T-helper 9 cell (primary cell): ENCODE results near the gene MBD2.

Experiments used
- DNase-seq: peaks from one replicate; pipeline ENCODE4 v3.0.0-alpha.2; 2020

The MBD2 gene

DNA sequence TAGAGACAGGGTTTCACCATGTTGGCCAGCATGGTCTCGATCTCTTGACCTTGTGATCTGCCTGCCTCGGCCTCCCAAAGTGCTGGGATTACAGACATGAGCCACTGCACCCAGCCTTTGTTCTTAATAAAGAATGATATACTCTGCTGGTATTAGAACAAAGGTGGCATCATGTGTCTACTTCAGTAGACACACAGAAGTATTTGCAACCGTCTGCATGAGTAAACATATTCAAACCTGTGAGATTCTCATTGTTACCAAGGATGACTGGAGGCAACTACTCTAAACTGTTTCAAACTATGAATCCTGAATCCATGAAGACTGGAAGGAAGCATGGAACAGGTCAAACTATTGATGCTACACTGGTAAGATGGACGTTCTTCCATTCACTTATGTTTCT lies 32.1 kb downstream of the MBD2 start:
- DNase-seq = no peak

- no peak for DNase-seq
Observed at GRCh38 chr18:54191352-54191751, 33.1 kb downstream of the MBD2 start.

GRCh38 chr18:54187372-54187771 lies 37.1 kb downstream of the MBD2 start:
- no peak for DNase-seq

GRCh38 chr18:54184836-54185235 lies 39.6 kb downstream of the MBD2 start:
- DNase-seq = no peak

DNA sequence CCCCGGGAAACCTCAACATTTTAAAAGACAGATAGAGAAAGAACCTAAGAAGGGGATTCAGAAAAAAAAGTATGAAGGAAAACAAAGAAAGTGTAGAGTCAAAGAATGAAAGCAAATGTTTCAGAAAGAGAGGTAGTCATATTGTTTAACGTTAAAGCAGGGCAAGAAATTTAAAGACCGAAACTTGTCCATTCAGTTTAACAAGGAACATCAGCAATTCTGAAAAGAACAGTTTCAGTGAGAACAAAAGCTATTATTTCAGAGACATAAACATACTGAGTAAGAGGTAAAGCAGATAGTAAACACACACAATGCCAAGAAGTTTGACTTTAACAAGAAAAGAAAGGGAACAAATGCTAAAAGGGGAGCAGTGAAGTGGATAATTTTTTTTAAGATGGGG lies 41.1 kb downstream of the MBD2 start:
- DNase-seq = no peak

DNA sequence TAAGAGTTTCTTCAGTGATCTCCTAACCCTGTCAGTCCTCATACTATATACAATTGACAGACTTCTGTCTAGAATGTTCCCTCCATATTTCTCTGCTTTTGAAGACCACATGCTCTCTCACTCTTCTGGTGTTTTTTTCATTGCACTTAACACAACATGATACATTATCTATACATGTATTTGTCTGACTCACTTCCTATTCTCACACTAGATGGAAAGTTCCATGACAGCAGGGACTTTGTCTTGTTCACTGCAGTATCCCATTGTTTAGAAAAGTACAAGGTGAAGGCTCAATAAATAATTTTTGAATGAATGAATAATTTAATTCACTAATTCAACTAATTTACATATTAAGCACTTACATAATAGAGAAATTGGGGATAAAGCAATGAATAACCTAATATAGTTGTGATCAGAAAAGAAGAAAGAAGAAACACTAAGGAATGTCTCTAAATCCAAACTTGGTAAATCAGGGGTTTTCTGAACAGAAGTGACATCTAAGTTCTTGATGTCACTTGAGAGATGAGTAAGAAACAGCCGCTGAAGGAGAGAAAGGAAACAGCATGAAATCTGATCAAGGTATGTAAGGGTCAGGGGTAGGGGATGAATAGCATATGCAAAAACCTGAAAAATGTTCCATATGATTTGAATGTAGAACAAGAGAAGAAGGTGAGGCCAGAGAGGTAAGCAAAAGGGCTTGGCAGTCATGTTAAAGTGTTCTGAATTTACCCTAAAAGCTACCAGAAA lies 42.4 kb downstream of the MBD2 start:
- DNase-seq = no peak

GRCh38 chr18:54173980-54174630 lies 50.4 kb downstream of the MBD2 start:
- no peak for DNase-seq

DNA sequence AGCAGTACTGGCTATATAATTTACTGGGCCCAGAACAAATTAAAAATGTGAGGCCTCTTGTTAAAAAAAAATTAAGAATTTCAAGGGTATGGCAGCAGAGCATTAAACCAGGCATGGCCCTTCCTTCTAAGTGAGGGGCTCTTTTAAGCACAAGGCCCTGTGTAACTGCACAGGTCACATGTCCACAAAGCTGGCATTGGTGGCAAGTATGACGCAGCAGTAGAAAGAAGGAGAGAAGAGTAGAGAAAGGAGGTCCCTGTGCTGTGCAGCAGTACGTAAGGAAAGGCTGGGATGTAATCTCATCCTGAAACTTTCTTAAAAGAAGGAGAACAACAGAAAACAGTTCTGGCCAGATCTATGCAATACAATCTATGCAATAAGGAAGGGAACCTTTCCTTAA lies 51.2 kb downstream of the MBD2 start:
- DNase-seq = no peak

DNA sequence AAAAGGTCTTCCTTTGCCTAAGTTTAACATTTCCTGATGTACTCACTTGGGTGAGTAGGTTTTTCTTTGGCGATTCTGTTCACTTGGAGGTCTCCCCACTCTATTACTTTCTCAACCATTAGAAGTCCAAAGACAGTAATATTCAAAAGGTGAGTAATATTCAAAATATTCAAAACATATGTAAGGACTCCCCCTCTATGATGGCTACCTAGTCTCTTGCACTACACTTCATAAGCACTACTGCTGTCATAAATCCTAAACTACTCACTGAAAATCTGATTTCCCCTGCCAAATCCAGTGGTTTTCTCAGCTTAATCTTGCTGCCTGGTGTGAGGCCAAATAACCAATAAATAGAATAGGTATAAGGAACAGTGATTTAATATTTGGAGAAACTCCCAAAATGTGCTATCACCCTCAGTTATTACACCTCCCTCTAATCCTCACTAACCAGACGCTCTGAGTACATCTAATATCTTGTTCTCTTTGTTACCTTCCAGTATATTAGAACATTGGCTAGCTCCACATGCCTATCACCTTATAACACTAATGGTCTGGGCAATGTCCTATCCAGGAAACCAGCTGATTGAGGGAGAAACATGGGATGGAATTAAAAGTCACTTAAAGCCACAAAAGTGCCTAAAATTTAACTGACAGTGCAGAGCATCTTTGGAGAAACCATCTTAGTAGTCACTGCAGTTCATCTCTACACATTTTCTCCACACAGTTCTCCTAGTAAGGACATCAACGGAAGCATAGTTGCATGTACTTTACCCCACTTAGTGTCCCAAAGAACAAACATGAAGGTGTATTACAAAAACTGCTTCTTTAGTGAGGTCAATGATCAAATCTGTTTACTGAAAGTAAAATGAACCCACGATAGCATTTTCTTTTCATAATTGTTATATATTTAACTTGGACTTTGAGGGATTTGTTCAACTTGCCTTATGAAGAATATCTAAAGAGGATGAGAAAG lies 54.8 kb downstream of the MBD2 start:
- DNase-seq = no peak

DNA sequence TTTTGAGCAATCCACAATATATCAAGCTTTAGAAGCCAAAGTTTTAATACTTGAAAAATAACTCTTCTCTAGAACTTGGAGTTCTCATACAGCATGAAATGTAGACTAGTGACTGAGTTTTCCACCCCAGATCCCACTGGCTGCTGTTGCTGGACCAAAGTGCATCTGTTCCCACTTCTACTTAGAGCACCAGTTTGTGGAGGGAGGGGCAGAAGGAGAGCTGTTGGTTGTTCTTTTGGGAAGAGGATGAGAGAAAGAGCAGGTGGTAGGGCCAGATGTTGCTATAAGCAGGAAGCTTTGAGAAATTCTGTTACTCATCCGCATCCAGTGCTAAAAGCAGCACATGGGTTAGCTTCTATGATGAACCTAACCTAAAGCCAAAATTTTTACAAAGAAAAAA lies 59.0 kb downstream of the MBD2 start:
- no peak for DNase-seq

- no peak for DNase-seq
Observed at GRCh38 chr18:54163453-54163852, 61.0 kb downstream of the MBD2 start.

- DNase-seq = no peak
Observed at GRCh38 chr18:54162431-54162830, 62.0 kb downstream of the MBD2 start.

GRCh38 chr18:54161267-54161666 lies 63.2 kb downstream of the MBD2 start:
- no peak for DNase-seq

DNA sequence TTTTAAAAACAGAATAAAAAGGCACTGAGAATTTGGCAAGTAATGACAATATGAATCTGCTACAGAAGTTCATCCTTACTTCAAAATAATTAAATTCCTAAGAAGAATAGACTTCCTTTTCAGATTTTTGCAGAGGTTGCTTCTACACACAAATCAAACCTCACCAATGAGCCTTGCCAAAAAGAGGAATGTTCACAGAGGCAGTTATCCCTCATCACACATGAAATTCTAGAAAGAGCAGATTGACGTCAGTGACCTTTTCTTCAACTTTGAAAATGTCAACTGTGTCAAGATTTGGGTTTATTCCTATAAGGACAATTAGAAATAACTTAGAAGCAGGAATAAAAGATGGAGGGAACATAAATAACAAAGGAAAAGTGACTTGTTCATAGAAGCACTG lies 64.6 kb downstream of the MBD2 start:
- DNase-seq = no peak

DNA sequence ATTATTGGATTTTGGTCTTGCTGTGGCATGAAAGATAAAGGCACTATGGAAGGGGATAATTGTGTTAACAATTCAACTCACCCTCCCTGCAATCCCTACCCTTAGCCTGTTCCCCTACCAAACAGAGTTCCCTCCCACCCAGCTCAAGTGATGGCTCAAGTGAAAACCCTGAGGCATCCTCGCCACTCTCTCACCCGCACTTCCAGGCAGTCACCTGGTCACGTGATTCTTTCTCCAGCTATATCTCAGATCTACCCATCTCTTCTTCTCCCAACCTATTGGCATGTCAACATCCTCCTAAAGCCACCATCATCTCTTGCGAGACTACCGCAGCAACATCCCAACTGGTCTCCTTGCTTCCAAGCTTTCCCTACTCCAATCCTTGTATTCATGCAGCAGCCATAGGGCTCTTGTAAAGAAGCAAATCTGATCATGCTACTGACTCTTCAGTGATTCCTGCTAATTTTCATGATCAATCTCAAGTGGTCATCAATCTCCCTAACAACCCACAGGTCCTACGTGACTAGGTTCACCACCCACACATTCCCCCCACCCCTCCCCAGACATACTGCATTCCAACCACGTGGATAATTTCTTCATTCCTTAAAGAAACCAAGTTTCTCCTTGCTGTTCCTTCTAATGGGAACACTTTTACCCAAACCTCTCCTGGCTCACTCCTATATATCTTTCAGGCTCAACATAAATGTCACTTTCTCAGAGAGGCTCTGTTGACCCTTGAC lies 66.7 kb downstream of the MBD2 start:
- no peak for DNase-seq

GRCh38 chr18:54155412-54155811 lies 69.1 kb downstream of the MBD2 start:
- no peak for DNase-seq

DNA sequence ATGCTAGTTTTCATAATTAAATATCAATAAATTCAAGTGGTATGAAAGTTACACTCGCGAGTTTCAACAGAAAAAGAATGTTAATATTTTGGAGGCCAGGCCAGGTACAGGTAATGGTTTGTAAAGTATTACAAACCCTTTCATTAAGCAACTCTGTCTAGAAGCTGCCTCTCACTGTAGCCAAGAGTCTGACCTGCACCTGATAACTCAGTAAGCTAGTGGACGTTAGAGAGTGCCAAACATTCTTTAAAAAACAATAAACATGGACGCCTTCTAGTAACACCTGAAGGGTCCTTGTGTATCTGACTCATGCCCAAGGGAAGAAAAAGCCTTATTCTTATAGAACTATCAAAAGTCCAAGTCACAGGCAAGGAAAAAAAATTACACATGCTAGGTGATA lies 70.2 kb downstream of the MBD2 start:
- no peak for DNase-seq

GRCh38 chr18:54151376-54151775 lies 73.1 kb downstream of the MBD2 start:
- no peak for DNase-seq

GRCh38 chr18:54150226-54150625 lies 74.2 kb downstream of the MBD2 start:
- no peak for DNase-seq

GRCh38 chr18:54149078-54149697 lies 75.3 kb downstream of the MBD2 start:
- no peak for DNase-seq

DNA sequence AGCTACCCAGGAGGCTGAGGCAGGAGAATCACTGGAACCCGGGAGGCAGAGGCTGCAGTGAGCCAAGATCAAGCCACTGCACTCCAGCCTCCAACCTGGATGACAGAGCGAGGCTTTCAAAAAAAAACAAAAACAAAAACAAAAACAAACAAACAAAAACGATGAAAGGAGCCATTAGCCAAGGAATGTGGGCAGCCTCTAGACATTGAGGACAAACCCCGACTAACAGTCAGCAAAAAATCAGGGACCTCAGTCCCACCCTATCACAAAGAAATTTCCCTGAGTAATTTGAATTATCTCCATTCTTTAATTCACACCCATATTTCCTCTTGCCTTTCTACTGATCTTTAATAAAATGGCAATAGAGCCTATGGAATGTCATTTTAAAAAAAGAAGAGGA lies 75.8 kb downstream of the MBD2 start:
- no peak for DNase-seq

- DNase-seq = no peak
Observed at GRCh38 chr18:54148151-54148550, 76.3 kb downstream of the MBD2 start.
